Measurements from ENCODE around the gene GNPAT.

Gene GNPAT

DNA sequence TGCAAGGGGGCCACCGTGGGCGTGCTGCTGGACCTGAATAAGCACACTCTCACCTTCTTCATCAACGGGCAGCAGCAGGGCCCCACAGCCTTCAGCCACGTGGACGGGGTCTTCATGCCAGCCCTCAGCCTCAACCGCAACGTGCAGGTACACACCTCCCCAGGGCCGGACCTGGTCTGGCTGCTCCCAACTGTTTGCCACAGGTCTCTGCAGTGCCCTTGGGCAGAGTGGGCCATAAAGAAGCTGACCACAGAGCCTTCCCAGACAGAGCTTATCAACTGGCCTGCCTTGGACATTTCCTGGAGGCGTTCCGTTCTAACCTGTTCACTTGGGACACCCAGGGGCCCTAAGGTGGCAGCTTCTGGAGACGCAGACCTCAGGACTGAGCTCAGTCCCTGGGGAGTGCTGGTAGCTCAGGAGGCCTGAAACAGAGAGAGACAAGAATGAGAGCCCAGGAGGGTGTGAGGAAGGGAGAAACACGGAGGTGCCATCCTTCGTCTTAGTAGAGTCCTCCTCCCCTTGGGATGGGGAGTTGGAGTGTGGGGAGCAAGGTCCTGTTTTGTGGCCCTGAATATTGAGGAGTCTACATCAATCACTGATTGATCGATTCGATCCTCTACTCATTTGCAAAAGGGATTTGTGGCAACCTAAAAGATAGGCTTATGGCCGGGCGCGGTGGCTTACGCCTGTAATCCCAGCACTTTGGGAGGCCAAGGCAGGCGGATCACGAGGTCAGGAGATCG lies 27.0 kb upstream of the GNPAT start:
- DNase-seq (ENCODE audit: low read depth in 2 of 2) = no peak

DNA sequence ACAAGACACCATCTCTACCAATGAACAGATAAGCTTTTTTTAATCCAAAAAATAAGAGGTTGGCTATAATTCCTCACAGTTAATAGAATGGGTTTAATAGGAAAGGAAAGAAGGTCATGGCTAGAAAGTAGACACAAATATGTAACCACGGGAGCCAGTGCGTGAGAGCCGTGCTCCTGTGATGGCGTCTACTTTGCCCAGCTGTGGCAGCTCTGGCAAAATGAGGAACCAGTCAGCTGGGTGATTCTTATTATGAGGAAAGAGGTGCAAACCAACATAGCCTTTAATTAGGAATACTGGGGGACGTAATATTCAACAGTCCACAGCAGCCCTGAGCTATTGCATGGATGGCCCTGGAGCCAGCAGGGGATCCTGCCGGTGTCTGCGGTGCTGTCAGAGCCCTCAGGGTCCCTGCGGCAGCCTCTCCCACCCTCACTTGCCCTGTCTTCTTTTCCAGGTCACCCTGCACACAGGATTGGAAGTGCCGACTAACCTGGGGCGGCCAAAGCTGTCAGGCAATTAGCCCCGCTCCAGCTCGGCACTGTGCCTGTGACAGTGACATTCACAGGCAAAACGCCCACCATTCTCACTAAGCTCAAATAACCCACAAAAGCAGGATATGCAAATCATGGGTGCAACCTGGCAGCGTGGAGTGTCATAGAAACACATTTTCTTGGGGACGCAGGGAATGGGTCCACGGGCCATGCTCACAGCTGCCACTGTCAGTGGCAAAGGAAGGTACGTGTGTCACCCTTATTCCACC lies 25.9 kb upstream of the GNPAT start:
- no peak for DNase-seq (ENCODE audit: low read depth in 2 of 2)

DNA sequence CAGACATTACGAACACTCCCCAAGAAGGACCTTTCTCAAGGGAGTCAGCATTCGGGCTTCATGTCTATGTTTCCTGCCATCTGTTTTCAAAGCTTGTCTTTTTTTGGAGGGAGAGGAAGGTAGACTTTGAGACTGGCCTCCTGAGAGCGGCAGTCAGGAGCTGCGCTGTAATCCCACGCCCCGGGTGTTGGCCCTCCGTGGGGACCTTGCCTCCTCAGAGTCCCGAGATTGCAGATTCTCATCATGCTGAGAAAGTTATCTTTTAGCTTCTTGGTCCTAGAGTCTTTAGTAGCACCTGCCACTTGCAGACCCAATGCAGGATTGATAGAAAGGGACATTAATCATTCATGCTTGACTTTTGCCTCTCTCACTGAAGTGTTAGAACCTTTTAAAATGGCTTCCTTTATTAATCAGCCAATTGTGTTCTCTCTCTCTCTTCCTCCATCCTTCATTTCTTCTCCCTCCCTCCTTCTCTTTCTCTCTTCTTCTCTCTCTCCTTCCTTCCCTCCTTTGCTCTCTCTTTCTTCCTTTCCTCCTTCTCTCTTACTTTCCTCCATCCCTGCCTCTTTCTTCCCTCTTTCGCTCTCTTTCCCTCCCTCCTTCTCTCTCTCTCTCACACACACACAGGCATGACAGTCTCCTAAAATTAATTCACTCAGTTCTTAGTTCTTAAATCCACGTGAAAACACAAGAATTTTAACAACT lies 25.2 kb upstream of the GNPAT start:
- no peak for DNase-seq (ENCODE audit: low read depth in 2 of 2)

DNA sequence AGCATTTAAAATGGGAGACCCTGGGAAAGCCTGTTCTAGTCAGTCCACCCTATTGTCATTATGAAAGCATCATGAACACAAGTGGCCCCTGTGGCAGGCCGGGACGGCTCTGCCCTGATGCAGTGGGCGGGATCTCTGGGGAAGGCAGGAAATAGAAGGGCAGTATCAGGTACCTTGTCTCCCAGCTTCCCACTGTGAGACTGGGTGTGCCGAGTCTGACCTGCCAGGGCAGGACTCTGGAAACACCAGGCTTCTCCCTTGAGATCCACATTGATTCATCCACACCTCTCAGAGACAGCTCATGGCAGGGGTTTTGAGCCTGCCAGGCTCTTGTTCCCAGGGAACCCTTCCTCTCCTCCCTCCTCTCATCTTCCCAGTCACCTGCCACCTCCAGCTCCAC lies 24.5 kb upstream of the GNPAT start:
- DNase-seq (ENCODE audit: low read depth in 2 of 2) = no peak

DNA sequence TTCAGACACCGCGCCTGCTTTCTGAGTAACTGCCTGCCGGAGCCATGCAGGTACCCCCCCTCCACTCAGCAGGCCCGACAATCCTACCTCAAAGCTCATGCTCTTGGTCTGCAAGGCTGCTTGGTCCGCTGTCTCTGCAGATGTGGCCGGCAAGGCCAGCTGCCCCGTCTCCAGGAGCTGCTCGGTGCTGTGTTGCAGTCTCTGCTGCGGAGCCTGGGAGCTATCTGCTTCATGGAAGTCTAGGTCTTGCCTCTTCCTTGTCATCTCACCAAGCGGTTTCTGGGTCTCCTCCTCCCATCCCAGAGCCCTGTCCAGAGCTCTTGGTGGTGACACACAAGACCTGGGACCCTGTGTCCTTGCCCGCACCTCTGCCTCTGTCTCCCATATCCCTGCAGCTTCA lies 24.0 kb upstream of the GNPAT start:
- DNase-seq (ENCODE audit: low read depth in 2 of 2) = no peak

DNA sequence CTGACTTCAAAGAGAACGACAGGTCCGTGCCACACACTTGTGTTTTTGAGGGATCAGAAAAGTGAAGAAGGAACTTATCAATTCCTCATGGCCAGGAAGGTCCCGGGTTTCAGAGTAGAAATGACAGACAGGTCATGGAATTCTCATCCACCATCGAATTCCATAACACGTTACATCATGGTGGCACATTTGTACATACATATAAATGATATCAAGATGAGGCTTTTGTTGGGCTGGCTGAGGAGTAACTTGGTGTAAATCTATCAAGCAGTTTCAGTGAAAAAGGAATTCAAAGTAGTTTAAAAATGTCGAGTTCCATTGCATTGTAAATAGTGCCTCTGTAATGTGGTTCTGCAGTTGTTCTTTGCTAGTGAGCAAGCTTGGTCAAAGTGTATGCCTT lies 22.9 kb upstream of the GNPAT start:
- DNase-seq (ENCODE audit: low read depth in 2 of 2) = no peak

DNA sequence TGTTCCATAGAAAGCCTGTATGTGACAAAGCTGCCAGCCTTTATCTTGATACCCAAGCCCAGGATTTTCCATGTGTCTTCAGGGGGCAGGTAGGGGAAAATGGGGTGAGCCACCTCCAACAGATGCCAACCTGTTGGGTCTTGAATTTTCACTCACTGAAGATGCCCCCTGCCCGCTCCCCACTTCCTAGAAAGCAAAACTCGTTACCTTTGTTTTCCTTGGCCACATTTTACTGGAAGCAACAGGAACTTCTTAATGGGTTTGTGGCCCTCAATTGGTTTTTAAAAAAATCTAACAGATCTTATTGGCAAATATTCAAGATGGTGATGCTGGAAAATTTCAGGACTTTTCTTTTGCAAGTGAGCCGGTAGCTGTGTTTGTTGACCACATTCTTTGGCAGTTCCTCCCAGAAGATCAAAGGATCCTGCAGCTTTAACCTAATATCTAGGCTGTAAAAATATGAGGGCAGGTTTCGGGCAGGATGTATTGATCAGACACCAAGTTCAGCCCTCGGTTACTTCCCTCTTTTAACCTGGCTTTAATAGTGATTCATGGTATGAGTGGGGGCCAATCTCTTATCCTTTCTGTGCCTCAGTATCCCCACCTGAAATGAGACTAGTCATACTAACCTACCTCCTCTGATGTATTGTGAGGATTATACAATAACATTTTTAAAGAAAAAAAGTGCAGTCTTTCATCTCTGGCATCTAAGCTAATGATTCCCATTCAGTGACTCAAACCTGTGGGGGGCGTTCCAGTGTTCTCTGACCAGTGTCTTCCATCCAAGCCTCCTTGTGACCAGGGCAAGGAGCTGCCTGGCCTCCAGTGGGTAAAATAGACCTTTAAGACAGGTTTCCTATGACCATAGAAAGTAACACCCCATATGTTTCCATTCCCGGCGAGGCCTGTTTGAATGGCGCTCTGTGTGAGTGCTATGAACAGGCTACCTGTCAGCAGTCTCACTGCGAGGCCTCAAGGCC lies 21.3 kb upstream of the GNPAT start:
- no peak for DNase-seq (ENCODE audit: low read depth in 2 of 2)

DNA sequence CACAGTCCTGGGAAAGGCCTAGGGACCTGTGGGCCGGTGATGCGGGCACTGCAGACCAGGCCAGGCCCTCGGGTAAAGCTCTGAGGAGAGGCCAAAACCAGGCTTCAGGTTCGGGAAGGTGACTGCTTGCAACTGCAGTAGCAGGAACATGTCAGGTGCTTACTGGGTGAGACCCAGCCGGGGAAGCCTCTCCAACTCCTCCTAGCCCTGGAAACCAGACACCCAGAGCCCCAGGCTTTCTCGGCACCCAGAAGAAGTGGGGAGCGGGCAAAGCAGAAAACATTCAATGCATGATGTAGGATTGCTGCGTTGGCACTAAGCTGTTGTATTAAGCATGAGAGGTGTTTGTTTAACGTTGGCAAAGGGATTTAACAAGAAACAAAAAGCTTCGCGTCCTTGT lies 20.2 kb upstream of the GNPAT start:
- DNase-seq (ENCODE audit: low read depth in 2 of 2) = no peak

DNA sequence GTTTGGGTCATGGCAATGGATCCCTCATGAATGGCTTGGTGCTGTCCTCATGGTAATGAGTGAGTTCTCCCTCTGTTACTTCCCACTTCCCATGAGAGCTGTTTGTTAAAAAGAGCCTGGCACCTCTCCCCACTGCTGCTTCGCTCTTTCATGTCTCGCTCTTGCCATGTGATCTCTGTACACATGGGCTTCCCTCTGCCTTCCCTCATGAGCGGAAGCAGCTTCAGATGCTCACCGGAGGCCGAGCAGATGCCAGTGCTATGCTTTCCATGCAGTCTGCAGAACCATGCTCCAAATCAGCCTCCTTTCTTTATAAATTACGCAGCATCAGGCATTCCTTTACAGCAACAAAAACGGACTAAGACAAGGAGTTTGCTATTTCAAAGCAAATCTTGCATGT lies 14.9 kb upstream of the GNPAT start:
- DNase-seq (ENCODE audit: low read depth in 2 of 2) = no peak

DNA sequence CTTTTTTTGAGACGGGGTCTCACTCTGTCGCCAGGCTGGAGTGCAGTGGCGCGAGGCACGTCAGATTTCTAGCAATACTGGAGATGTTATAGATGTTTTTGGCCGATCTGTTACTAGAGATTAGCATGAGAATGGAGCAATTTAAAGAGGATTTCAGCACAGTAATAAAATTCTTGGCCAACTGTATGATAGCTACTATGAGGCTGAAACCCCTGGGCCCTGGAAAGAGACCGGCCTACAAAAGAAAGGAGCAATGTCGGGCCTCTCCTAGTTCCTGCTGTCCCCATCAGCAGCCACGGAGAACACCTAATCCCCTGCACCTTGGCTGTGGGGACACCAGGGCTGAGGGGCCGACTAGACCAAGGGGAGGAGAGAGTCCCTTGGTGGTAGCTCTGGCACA lies 9.5 kb upstream of the GNPAT start:
- DNase-seq (ENCODE audit: low read depth in 2 of 2) = no peak

DNA sequence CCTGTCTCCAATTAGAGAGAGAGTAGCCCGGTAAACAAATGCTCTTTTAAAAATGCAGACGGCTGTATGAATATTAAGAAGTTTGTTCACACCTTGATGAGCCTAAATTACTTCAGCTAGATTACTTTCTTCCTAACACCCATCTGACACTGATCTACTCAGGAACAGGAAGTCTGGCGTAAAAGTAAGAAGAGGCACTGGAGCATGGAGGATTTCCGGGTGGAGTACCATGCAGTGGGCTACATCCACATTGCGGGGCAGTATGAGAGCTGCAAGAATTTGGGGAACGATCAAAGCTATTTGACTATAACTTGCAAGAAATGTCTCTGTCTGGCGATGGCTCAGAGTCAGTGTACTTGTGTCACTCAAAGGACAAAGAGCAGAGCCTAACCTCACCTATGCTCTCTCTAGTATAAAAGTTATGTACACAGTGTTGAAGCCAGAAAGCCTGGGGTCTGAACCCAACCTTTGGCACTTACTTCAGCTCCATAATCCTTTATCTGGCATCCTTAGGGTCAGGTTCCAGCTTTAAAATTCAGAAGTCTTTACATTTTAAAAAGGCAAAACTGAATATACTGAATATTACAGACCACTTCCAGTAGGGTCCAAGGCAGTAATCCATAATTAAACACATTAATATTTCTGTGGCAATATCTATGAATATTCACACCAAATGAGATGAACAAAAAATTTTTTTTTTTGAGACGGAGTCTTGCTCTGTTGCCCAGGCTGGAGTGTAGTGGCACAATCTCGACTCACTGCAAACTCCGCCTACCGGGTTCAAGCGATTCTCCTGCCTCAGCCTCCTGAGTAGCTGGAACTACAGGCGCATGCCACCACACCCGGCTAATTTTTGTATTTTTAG lies 7.9 kb upstream of the GNPAT start:
- DNase-seq (ENCODE audit: low read depth in 2 of 2) = no peak

DNA sequence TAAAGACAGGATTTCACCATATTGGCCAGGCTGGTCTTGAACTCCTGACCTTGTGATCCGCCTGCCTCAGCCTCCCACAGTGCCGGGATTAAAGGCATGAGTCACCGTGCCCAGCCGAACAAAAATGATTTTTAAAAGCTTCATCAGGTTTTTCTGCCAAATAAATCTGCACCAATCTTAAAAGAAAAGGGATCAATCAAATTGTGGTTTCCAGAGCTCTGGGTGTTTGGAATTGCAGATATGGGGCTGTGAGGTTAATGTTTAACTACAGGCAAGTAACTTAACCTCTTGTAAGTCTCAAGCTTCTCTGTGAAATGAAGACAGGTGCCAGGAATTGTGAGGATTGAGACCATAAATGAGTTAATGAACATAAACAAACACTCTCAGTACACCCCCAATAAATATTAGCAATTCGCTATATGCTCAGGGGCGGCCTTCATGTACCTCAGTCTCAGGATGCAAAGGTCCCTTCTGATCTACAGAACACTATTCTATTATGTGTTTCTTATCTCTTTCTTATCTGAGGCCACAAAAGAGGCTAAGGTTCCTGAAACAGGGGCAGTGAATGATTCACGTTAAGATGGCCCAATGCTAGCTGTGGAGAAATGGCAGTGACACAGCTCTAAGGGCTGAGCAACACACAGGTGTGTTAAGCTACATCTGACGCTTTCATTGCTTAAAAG lies 7.1 kb upstream of the GNPAT start:
- no peak for DNase-seq (ENCODE audit: low read depth in 2 of 2)

DNA sequence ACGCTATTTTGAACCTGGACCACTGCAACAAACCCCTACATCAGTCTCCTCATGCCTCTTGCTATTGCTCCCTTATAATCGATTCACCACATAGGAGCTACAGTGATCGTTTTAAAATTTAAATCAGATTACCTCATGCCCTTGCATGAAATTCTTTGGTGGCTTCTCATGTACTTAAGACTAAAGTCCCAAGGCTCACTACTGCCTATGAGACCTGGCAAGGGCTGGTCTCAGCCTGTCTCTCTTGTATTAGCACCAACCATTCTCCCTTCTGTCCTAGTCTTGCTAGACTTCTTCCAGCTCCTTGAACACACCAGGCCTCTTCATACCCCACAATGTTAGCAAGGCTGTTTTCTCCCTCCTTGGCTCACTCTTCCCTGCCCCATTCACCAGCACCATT lies 6.5 kb upstream of the GNPAT start:
- DNase-seq (ENCODE audit: low read depth in 2 of 2) = no peak

DNA sequence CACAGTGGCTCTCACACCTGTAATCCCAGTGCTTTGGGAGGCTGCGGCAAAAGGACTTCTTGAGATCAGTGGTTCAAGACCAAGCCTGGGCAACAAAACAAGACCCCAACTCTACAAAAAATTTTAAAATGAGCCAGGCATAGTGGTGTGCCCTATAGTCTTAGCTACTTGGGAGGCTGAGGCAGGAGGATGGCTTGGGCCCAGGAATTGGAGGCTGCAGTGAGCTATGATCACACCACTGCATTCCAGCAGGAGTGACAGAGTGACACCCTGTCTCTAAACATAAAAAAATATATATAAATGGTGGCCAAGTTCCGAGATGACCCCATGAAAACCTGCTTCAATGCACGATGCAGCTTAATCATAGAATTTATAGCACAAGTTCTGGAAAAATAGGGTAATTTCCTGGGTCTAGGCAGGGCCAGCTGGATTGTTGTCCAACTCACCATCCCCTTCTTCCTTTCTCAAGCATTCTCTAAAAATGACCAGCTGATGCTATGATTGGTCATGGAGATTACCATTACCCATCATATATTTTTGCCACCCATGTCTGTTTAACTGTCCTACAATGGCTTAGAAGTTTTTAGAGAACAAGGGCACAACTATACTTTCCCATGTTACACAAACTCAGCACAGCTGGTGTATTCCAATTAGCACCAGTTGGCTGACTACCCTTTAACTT lies 5.3 kb upstream of the GNPAT start:
- DNase-seq (ENCODE audit: low read depth in 2 of 2) = no peak

DNA sequence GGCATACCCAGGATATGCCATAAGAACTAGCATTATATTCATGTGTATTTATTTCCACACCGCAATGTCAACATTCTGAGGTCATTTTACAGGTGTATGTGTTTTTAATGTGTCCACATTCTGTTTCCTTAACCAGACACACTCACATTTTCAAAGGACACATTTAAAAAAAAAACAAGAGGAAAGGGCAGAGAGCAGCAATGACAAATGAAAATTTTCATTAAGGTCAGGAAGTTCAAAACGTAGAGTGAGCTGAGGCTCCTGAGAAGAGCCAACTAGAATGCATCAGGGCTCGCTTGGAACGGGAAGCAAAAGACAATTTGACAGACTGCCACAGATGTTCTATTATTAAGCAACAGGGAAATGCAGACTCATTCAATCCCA lies 4.8 kb upstream of the GNPAT start:
- DNase-seq (ENCODE audit: low read depth in 2 of 2) = no peak

DNA sequence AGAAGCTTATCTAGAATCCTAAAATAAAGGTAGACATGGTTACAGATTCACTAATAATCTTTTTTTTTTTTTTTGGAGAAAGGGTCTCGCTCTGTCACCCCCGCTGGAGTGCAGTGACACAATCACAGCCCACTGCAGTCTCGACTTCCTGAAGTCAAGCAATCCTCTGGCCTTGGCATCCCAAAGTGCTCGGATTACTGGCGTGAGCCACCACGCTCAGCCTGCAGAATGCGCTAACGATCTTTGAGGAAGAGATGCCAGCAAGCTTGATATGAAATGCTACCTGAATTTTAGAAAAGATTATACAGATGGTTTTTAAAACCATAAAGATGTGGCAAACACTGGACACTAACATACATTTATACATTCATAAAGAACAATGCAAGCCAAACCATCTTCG lies 4.1 kb upstream of the GNPAT start:
- no peak for DNase-seq (ENCODE audit: low read depth in 2 of 2)

DNA sequence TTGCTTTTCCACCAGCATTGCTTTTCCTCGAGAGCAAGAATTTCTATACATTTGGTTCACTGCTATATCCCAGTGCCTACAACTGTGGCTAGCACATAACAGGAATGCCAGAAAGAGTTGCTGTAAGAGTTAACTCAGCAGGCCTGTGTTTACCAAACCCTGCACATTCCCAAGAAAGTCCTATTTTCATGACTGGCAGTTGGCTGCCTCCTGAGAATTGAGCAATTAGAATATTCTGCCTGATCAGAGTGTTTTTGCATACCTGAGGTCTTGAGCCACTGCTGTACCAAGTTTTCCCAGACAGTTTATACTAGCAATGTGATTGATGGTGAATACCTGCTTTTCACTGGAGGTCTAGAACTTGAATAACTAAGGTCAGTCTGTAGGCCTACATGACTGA lies 2.7 kb upstream of the GNPAT start:
- DNase-seq (ENCODE audit: low read depth in 2 of 2) = no peak

DNA sequence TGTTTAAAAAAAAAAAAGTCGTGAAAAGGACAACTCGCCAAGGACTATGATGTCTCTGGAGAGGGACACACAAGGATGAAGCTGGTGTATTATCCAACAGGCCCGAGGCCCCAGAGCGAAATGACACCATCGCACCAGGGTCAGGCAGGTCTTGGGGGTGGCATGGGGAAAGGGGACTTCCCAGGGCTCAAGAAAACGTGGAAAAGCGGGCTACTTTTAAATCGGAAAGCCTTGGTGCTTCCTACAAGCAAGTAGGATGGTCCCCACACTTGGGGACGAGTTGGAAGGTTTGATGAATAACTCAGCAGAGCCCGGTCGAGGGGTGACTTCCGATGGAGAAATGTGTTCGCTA lies 505 bp upstream of the GNPAT start:
- DNase-seq (ENCODE audit: low read depth in 2 of 2) = no peak

DNA sequence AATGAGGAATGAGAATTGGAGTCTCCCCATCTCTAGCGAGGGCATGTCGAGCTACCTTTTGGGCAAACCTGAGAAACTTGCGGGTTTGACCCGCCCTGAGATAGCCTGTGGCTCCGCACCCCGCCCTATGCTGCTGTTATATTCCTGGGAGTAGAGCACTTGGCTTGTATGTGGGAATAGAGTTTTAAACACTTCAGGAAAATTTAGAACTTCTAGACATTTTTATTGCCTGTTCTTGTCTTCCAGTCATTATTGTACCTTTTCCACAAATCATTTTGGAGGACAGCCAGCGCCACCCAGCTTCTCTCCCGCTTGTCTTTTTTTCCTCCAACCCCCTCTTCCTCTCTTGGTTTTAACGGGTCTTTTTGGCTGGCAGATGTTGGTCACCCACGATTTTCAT lies 738 bp downstream of the GNPAT start:
- peak in 1 of 2 donors; percentile 3 for DNase-seq (ENCODE audit: low read depth in 2 of 2)
